GM18868 (cell line): ENCODE measurements around the gene ADAMTS17.

ENCODE experiments used
- ATAC-seq: cut with Tn5 transposase; IDR thresholded peaks from one replicate; pipeline ENCODE4 v1.9.1; 2021; ENCODE audit warnings: mild to moderate bottlenecking, moderate library complexity; ENCODE audit not compliant: unreplicated experiment

ADAMTS17 gene

DNA sequence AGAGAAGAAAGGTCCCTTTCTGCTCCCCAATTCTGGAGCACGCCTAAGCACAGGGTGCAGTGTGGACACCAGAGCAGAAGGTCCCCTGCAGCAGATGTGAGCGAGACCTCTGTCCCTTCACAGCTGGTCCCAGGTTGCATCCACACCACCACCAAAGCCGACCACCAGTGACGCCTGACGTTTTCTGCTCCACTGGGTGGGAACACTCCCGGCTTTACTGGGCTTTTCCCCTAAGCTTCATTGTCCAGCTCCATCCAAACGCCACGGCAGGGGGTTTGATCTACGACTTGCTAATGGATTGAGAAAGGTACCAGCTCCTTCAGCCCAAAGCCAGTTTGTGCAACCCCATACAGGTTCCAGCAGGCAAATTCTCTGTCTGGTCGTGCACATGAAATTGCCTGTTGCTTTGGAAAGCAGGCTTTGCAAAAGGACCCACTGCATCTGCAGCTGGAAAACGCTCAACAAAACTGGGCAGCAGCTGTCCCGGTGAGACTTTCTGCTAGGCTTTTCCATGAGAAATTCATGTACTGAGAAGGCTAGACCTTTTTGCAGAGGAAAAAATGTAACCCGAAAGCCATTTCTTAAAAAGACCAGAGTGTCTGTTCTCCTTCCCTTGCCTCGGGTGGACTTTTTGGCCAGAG, 31.1 kb downstream of the ADAMTS17 start:
- no peak for ATAC-seq

DNA sequence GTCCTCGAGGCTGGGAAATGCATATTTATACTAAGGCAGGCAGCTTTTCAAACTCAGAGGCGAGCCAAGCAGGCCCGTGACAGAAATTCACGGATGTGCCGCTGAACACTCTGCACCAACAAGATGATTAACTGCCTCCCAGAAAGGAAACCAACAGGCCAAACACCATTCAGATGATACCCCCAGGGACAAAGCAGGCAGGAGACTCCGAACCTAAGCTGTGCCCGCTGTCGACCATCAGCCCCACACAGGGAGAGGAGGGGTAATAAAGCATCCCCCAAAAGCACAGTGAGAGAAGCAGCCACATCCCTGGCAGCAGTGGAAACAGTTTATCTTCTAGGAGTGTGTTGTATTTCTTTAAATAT, 31.8 kb downstream of the ADAMTS17 start:
- no peak for ATAC-seq

DNA sequence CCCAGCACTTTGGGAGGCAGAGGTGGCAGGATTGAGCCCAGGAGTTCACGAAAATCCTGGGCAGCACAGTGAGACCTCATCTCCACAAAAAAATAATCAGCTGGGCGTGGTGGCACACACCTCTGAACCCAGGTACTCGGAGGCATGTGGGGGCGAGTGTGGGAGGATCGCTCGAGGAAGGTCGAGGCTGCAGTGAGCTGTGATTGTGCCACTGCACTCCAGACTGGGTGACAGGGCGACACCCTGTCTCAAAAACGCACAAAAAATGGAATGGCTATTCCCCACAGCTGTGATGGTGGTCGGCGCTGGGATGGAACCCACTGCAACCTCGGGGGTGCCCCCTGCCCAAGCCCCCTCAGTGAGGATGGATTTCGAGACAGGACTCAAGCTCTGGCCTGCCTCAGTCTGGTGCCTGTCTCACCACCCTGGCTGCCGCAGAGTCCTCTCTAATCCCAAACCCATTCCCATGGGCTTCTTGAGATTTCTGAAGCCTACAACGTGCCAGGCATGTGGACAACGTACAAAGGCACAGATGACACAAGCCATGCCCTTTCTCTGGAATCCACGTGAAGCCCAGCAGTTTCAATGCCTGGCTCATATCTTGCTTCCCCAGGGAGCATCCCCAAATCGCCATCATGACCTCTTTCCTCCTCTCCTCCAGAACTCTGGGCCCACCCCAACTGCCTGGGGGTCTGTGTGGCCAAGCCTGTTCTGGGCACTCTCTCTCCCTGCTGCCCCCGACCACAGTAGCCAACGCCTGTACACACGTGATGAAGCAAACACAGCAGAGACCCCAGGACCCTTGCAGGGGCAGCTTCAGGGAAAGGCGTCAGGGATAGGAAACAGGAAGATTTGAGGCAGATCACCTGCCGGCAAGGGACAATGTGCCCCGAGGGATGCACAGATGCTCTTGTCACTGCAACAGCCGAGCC, 32.4 kb downstream of the ADAMTS17 start:
- ATAC-seq = no peak

DNA sequence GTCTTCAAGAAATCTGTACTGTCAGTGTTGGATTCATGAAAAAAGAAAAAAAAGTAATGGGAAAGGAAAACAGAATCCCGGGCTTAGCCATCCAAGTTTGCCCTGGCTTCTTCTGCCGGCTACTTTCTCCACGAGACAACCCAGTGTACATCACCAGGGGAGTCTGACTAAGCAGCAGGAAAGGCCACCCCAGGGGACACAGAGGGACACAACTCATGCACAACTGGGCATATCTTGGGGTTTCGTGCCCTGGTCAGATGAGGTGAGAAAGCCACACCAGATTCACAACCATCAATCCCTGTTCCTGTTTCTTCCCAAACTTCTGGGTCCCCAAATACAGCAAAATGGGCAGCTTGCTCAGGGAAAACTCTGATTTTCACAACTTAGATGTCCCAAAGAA, 33.2 kb downstream of the ADAMTS17 start:
- no peak for ATAC-seq

DNA sequence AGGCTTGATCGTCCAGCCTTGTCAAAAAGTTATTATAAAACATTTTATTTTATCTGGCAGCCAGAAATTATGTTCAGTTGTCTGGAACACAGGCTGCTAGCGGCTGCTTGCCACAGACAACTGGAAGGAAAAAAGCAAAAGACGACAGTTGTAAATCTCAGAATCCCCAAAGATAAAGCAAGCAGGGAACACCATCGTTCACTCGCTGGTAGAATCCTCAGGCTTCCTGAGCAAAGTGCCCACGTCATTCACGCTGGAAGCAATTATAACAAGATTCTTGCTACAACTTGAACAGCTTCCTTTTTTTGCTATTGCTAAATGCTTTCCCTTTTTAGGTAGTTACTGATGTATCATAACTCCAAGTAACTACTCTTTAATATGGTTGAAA, 33.6 kb downstream of the ADAMTS17 start:
- no peak for ATAC-seq

DNA sequence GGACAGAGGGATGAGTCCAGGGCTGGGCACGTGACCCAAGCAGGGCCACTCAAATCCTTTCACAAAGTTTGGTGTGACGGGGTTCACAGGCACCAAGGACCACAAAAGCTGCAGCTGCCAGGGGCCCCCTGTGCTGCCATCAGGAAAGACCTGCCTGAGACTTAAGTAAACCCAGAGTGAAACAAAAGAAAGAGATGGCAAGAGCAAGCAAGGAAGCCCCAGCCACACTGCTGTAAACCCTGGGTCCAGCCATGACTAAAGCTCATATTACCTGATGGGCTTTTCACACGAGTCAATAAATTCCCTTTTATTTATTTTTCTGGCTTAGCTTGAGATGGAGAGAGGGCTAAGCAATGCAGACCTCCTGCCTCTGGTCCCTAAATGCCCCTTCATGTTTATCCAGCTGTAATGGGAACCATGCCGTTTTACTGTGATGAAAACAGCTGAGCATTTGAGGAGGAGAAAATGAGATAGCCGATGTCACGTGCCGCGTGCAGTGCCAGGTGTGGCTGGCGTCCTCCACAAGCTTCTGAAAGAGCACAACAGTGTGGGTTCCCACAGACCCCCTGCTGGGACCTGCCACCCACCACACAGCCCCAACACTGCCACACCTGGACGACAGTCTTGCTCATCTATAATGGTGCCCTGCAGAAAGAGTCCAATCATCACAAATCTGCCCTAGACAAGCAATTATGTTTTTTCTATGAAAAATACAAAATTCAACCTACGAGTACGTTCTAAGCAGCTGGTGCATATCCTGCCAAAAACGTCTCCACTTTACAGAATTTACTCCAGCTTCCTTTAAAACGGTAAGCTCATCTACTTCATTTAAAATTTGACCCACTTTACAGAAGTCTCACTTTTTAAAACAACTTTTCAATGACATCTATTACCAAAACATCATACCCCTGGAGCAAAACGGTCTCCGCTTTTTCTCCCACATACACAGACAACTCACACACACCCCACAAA, 34.2 kb downstream of the ADAMTS17 start:
- ATAC-seq = no peak

DNA sequence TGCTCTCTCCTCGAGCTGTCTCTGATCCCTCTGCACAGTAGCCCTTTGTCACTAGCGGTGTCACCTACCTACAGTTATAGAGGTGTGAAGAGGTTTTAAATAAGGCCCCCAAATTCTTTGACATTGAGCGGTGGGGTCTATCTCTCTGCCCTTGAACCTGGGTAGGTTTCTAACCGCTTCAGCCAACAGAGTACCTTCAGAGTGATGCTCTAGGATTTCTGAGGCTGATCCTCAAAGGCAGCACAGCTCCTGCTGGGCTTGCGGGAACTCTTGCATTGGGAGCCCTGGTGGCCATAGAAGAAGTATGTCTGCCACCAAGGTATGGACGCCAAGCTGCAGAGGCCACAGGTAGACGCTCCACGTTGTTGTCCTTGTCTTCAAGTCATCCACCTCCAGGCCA, 35.7 kb downstream of the ADAMTS17 start:
- ATAC-seq = no peak

DNA sequence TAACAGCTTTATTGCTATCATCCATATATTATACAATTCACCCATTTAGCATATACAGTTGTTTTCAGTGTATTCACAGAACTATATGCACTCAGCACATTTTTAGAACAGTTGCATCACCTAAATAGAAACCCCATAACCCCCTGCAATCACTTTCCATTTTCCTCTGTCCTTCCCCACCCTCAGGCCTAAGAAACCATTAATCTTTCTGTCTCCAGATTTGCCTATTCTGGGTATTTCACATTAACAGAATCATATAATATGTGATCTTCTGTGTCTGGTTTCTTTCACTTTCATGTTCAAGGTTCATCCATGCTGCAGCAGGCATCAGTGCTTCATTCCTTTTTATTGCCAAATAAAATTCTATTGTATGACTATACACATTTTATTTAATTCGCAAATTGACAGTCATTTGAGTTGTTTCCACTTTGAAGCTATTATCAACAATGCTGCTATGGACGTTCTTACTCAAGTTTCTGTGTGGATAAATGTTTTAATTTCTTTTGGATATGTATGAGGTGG, 39.8 kb downstream of the ADAMTS17 start:
- no peak for ATAC-seq

DNA sequence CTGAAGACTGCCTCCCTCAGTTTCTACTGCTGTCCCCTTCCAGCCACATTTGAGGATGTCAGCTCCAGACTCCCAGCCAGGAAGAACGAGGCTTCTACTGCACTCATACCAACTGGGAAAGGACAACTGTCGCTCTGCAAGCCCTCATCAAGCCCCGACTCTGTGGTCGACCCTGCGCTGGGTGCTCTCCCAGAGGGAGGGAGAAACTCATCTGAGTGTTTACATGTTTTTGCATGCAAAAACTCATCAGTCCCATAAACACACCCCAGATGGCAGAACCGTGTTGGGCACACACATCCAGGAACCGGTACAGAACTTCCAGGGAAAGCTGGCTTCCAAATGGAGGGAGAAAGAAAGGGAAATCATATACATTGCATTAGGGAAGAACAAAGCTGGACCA, 43.5 kb downstream of the ADAMTS17 start:
- ATAC-seq = no peak

DNA sequence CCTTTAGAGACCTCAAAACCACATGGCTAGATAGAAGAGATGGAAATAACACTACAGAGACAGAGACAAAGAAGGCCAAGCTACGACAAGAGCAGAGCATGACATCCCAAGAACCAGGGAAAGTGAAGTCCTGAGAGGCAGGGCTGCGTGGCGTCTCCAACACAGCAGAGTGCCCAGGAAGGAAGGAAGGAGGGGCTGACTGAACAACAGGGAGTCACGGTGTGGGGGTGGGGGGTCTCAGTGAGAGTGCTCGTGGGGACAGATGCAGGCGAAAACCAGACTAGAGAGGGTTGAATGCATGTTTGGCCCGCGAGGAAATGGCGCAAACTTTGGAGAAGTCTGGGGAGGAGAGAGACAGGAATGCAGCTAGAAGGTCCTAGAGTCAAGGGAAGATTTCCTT, 44.0 kb downstream of the ADAMTS17 start:
- no peak for ATAC-seq

DNA sequence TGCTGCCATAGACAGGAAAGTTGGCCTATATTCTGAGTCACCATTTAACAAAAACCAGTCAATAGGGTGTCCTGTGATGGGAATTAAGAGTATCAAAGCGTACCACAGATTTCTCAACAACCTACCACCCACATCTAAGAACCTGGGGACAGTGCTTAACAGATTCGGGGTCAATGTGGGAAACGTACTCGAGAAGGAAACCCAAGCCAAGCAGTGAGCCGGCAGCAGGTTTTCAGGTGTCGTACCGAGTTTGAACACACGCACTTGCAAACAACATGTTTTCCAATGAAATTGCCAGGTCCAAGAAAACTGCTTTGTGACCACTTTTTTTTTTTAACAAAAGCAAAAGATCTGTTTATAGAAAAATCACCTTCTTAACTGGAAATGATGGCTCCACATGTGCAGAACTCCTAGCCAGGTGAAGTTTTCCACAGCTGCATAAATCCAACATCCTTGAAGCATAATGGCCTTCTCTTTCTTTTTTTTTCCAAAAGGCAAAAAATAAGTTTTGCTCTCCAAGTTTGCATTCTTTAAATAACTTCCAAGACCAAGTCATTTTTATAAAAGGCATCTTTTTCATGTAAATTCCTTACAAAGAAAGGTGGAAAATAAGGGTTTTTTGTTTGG, 45.7 kb downstream of the ADAMTS17 start:
- ATAC-seq = no peak

DNA sequence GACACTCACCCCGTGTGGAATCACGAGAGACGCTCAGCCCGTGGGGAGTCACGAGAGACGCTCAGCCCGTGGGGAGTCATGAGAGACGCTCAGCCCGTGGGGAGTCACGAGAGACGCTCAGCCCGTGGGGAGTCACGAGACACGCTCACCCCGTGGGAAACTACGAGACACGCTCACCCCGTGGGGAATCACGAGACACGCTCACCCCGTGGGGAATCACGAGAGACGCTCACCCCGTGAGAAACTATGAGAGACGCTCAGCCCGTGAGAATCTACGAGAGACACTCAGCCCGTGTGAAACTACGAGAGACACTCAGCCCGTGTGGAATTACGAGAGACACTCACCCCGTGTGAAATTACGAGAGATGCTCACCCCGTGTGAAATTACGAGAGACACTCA, 49.8 kb downstream of the ADAMTS17 start:
- ATAC-seq = no peak

DNA sequence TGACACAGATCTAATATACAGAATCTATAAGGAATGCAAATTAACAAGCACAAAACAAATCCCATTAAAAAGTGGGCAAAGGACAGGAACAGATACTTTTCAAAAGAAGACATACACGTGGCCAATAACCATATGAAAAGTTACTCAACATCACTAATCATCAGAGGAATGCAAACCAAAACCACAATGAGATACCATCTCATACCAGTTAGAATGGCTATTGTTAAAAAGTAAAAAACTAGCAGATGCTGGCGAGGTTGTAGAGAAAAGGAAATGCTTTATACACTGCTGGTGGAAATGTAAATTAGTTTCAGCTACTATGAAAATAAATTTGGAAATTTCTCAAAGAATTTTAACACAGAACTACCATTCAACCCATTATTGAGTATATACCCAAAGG, 50.7 kb downstream of the ADAMTS17 start:
- no peak for ATAC-seq

DNA sequence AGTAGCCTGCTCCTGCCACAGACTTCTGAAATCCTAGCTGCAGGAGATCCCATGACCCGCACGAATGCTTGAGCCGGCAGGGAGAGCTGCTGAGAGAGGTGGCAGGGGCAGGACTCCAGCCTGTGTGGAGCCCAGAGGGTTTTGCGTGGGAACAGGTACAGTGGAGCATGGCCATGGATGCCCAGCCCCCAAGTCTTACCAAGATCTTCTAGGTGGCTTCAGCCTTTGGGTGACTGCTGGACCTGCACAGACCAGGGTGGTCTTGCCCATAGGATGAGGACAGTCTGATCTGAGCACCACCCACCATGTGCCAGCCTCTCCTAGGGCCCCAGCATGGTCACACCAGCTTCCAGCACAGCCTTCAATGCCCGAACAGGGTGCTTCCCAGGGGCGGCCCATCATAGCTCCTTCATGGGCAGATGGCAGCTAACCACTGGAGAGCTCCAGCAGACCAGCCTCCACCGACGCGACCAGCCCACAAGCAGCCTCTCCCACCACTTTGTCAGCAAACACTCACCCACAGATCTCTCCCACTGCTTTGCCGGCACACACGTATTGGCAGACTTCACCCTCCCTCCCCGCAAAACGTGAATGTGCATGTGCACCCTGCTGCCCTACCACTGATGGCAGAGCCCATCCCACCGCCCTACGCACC, 56.0 kb downstream of the ADAMTS17 start:
- ATAC-seq = no peak

DNA sequence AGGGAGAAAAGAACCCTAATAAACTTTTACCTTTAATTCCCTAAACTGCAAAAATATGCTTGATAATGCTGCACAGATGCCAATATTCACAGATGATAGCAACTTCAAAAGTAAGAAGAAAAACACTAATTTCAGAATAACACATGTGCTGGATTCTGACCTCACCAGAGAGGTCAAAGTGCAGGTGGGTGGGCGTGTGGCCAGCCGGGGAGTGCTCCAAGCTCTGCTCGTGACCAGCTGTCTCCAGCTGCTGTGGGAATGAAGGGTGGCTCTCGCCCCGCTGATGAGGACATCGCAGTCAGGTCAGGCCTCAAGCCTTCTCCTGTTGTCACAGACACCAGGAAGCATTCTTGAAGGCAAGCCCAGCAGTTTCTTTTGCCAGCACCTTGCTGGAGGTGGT, 57.1 kb downstream of the ADAMTS17 start:
- ATAC-seq = no peak

DNA sequence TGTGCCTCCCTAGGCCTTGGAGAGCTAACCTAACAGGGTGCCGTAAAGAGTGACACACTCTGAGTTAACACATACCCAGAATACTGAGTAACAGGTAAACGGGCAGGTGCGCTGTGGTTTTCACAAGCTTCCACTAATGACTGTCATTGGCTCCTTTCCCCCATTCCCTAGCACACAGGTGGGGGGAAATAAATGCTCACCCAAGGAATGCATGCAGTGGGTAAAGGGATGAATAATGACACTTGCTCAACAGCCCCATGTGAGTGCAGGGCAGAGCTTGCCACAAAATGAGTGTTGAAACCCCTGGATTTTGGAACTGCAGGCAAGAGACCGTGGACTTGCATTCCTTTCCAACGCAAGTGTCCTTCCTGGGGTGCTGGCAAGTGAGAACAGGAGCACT, 57.6 kb downstream of the ADAMTS17 start:
- no peak for ATAC-seq

DNA sequence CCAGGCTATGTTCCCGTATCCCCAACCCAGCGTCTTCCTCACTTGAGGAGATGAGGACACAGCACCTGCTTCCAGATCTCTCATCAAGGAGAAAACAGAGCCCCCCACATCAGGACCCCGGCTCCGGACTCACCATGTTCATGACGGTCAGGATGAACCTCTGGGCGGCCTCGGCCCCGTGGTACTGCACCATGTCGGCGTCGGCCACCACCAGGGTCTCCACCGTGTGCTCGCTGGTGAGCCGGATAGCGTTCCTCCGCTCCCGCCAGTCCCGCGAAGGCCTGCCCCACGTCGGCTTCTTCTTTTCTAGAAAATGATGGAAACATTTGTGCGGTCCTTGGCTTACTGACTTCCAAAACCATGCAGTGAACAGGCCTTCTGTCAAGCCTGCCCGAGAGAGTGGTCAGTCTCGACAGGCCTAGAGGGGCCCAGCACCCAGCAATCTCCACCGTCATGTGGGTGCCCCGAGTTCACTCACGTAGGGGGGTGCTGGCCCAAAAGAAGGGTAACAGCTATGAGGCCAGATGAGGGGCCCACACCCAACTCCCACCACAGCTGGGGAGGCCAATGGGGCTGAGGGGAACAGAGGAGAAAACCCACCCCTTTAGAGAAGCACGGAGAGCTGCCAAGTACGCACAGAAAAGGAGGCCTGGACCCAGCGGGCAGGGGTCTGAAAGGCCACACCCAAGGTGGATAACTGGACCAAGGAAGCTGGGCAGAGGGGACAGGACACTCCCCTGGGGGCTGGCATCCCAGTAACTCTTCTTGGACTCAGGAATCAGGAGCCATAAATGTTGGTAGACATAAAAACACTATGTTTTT, 60.5 kb downstream of the ADAMTS17 start:
- ATAC-seq = no peak

DNA sequence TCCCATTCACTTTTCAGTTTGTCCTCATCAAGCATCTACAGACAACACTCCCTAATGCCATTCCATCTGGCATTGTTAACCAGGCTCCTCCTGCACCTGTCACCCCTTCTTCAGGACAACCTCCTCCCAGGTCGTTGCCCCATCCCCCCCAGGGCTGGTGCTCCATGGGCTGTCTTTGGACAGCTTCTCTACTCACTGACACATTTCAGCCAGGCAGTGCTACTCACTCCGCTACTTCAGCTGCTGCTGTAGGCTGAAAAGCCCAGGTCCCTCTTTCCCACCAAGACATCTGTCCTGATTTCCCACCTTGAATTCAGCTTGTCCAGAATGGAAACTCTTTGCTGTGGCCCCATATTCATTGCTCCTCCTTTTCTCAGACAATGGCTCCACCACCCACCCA, 61.9 kb downstream of the ADAMTS17 start:
- ATAC-seq = no peak

DNA sequence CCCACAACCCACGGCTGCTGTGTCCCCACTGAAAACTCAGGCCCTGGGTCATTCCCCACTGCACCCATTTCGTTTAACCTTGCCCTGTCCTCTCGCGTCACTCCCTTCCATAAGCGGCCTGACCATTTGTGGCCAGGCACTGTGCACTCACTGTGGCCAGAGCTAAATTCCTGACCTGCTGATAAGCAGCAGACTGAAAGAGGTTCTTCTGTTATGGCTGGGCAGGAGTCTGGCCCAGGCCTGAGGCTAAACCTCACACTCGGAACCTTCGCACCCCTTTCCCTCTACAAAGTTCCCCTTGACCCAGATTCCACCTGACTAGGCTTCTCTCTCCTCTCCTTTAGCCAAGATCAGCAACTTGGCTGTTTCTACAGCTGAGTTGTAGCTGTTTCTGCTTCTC, 62.3 kb downstream of the ADAMTS17 start:
- no peak for ATAC-seq
